Cortex of kidney (tissue), 1 donor: Measurements from ENCODE around the gene SLAMF6.
"Not testable (repeated sequence)": the region's sequence is repeated elsewhere in the genome, so short reads cannot be mapped to it uniquely, and the experiment has no call there.

Source experiments
- DNase-seq: peaks from one replicate; lab custom pipeline; 2025; lab: John Stamatoyannopoulos, UW

Gene SLAMF6

DNA sequence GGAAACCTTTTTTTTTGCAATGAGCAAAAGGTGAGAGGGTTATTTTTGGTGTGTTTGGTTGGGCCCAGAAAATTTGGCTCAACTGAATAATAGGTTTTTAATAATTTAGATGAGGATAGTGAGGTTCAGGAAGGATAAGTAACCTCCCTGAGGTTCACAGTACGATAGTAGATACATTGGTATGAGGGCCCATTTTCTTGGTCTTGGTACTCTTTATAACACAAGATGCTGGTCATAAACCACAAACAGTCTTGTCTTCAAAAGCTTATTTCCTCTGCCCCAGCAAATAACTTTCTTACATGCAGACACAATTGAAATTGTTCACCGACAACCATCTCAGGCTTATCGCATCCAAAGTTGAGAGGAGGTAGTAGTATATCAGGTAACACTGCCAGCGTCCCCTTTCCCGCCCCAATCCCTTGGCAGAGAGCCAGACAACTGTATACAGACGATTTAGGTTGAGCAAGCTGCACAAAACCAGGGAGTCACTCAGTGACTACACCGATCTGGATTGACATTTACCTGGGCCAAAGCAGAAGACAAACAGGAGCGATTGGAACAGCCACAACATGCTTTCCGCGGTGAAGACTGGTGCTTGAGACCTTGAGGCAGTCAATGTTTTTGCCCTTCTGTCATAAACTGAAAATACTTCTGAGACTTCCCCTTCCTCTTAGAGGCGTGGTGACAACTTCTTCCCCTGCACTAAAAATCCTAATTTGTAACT is at the start of gene SLAMF6:
TSS of gene SLAMF6 (minus strand) at position 634 of the 724 bp plus-strand sequence. CDS start at position 571, 63 bp downstream.
- DNase-seq: no peak

- DNase-seq: no peak
These were observed 47.8 kb upstream of the SLAMF6 start for GRCh38 chr1:160570840-160571239.

DNA sequence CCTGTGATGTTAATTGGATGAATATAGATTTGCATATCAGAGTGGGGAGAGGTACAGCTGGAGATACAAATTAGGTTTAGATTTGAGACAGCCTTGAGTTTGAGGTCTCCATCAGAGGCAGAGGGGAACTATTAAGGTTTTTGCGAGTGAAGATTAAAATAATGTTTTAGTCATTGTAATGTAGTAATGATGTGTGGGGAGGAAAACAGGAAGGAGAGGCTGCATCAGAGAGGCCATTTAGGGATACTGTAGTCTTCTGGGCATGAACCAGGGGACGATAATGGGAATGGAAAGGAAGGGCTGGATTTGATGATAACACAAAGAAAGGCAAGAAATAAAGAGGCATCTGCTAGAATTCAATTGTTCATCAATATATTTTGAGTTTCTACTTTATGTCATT is 46.8 kb upstream of the SLAMF6 start:
- no peak for DNase-seq

DNA sequence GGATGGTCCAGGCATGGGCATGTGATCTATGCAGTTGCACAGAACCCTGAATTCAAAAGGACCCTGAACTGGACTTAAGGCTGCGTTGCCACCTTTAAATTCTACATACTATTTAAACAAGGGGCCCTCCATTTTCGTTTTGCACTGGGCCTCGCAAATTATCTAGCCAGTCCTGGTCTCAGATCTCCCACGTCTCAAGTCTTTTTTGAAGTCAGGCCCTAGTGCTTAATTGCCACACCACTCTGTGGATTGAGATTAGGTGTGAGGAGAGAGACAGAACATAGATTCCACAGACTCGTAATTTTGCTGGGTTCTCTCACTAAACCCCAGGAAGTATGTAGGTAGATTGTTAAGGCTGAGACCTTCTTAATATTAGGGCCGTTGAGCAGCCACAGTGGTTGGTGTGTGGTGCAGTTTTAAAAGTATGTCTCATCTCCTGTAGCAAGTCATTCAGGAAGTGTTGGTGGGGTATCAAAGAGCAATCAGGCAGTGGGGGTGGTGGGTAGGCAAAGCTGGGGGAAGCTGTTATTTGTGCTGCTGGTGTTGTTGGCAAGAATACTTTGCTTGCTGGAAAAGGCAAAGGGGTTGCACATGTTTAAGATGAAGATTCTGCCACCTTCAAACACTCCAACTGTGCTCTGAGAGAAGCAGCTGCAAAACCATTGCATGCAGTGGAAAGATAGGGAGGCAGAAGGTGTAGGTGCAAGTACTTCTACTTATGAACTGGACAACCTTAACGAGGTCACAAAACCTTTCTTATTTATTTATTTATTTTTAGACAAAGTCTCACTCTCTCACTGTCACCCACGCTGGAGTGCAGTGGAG is 45.0 kb upstream of the SLAMF6 start:
- DNase-seq: no peak

- no peak for DNase-seq
These were observed 44.3 kb upstream of the SLAMF6 start for GRCh38 chr1:160567341-160567740.

- DNase-seq: no peak
These were observed 42.5 kb upstream of the SLAMF6 start for GRCh38 chr1:160565564-160565963.

- DNase-seq: not testable (repeated sequence)
These were observed 40.2 kb upstream of the SLAMF6 start for GRCh38 chr1:160563230-160563629.

DNA sequence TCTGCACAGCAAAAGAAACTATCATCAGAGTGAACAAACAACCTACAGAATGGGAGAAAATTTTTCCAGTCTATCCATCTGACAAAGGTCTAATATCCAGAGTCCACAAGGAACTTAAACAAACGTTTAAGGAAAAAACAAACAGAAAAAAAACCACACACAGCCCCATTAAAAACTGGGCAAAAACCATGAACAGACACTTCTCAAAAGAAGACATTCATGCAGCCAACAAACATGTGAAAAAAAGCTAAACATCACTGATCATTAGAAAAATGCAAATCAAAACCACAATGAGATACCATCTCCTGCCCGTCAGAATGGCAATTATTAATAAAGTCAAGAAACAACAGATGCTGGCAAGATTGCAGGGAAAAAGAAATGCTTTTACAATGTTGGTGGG is 39.7 kb upstream of the SLAMF6 start:
- not testable (repeated sequence) for DNase-seq

DNA sequence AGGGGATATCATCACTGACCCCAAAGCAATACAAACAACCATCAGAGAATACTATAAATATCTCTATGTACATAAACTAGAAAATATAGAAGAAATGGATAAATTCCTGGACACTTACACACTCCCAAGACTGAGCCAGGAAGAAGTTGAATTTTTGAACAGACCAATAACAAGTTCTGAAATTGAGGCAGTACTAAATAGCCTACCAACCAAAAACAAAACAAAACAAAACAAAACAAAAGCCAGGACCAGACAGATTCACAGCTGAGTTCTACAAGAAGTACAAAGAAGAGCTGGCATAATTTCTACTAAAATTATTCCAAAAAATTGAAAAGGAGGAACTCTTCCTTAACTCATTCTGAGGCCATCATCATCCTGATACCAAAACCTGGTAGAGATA is 37.8 kb upstream of the SLAMF6 start:
- DNase-seq: no peak

GRCh38 chr1:160560045-160560705 is 37.1 kb upstream of the SLAMF6 start:
- no peak for DNase-seq

DNA sequence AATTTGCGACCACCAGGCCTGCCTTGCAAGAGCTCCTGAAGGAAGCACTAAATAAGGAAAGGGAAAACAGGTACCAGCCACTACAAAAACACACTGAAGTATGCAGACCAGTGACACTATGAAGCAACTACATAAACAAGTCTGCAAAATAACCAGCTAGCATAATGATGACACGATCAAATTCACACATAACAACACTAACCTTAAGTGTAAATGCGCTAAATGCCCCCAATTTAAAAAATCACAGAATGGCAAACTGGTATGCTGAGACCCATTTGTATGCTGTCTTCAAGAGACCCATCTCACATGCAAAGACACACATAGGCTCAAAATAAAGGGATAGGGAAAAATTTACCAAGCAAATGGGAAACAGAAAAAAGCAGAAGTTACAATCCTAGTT is 36.4 kb upstream of the SLAMF6 start:
- DNase-seq: not testable (repeated sequence)

DNA sequence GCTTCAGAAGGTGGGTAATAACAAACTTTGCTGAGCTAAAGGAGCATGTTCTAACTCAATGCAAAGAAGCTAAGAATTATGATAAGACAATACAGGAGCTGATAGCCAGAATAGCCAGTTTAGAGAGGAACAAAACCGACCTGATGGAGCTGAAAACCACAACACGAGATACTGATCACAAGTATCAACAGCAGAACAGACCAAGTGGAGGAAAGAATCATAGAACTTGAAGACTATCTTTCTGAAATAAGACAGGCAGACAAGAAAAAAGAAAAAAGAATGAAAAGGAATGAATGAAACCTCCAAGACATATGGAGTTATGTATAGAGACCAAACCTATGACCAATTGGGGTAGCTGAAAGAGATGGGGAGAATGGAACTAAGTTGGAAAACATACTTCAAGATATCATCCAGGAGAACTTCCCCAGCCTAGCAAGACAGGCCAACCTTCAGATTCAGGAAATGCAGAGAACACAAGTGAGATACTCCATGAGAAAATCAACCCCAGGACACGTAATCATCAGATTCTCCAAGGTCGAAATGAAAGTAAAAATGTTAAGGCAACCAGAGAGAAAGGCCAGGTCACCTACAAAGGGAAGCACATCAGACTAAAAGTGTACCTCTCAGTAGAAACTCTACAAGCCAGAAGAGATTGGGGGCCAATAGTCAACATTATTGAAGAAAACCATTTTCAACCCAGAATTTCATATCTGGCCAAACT is 35.8 kb upstream of the SLAMF6 start:
- no peak for DNase-seq

DNA sequence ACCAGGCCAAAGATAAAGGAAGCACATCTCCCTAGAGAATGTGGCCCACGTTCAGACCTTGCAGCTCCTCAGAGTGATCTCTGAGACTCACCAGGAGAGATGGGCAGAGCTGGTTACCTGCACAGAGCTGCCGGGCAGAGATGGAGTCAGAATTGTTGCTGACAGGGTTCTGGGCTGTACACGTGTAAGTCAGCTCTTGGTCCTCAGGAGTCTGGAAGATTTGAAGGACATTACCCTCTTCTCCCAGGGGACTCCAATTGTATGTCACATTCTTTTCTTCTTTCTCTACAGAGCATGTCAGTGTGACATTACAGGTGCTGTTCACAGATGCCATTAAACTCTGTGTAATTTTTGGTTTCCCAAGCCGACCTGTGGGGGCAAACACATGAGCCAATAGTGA is 30.7 kb upstream of the SLAMF6 start:
- no peak for DNase-seq

GRCh38 chr1:160552425-160552824 is 29.4 kb upstream of the SLAMF6 start:
- DNase-seq: no peak

DNA sequence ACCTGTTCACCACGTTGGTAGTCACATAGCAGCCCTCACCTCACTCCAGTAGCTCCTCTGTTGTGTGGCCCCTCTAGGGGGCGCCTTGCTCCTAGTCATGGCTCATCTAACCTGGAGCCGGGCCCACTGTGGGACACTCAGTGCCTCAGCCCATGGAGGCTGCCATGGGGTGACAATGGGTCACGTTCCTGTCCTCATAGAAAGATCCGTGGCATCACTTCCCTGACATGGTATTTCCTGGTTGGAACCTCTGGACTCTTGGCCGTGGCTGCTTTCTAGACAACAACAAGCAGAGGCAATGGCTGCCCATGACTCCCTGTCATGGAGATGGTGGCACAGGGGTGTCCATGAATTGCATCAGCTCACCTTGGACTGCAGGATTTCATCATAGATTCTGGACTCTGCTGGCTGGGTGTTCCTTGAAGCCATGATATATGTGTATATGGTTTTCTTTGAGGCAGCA is 27.5 kb upstream of the SLAMF6 start:
- DNase-seq: no peak

- DNase-seq: no peak
These were observed 26.6 kb upstream of the SLAMF6 start for GRCh38 chr1:160549665-160550006.

GRCh38 chr1:160548960-160549664 is 26.1 kb upstream of the SLAMF6 start:
- no peak for DNase-seq

- DNase-seq: no peak
These were observed 25.1 kb upstream of the SLAMF6 start for GRCh38 chr1:160548183-160548582.

DNA sequence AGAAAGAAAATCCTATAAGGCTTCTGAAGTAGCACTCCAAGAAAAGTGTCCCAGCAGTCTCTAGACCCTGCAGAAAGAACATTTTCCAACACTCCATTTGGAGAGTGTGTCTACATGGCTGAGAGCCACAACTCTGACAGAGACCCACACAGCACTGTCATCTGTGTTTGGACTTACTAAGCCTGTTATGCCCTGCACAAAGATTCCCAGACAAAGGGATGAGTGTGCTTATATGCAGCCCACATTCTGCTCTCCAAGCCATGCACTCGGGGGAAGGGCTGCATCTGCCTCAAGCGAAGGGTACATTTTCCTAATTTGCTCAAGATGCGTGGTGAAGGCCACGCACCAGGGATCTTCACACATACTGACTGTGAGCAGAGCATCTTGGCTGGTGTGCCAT is 24.4 kb upstream of the SLAMF6 start:
- no peak for DNase-seq

DNA sequence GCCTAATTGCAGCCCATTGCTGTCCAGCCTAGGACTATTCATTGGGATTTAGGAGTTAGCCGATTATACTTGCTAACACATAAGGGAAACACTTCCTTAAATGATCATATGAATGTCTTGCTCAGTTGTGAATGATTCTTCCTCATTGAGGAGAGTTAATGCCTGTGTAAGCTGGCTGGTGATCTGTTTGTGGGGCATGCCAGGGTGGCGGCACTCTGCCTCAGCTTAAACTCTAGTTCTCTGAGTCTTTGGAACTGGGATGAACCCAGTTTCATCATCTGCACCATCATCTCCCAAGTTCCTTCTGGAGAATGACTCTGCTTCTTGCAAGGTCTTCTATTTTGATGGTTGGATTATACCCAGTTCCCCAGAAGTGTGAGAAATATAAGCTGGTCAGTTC is 23.9 kb upstream of the SLAMF6 start:
- DNase-seq: no peak

GRCh38 chr1:160544647-160545046 is 21.6 kb upstream of the SLAMF6 start:
- DNase-seq: no peak
